D341Med (cell line): ENCODE measurements around the gene GREB1.

Experiments
- DNase-seq: peaks from one replicate; pipeline ENCODE4 v3.0.0; 2012; ENCODE audit warnings: low spot score

GREB1 gene

DNA sequence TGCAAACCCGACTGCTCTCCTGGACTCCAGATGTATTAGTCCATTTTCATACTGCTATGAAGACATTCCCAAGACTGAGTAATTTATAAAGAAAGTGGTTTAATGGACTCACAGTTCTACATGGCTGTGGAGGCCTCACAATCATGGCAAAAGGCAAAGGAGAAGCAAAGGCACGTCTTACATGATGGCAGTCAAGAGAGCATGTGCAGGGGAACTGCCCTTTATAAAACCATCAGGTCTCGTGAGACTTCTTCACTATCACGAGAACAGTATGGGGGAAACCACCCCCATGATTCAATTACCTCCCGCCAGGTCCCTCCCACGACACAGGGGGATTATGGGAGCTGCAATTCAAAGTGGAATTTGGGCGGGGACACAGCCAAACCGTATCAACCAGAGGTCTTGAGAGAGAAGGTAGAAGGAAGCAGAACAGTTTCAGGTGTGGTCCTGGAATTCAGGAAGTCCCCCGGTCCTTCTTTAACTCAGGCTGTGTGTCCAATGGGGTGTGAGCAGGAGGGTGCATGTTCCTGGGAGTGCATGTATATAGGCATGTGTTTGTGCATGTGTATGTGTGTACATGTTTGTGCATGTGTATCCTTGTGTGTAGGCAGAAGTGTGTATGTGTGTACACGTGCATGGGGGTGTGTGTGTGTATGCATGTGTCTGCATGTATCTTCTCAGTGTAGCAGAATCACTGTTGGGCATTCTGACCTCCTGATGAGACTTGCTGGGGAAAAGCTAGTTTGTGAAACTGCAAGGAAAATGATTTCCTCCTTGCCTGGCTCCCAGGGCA is 46.2 kb downstream of the GREB1 start:
- no peak for DNase-seq

- no peak for DNase-seq
These were observed 46.9 kb downstream of the GREB1 start for GRCh38 chr2:11580697-11581096.

GRCh38 chr2:11581124-11581796 is 47.4 kb downstream of the GREB1 start:
- DNase-seq: no peak

GRCh38 chr2:11581797-11582611 is 48.2 kb downstream of the GREB1 start:
- no peak for DNase-seq

GRCh38 chr2:11582612-11582861 is 48.7 kb downstream of the GREB1 start:
- no peak for DNase-seq

- peak; percentile 69 for DNase-seq
These were observed 49.3 kb downstream of the GREB1 start for GRCh38 chr2:11582862-11583752.

GRCh38 chr2:11583840-11584524 is 50.1 kb downstream of the GREB1 start:
- DNase-seq: peak; percentile 83

GRCh38 chr2:11584525-11585056 is 50.7 kb downstream of the GREB1 start:
- no peak for DNase-seq

DNA sequence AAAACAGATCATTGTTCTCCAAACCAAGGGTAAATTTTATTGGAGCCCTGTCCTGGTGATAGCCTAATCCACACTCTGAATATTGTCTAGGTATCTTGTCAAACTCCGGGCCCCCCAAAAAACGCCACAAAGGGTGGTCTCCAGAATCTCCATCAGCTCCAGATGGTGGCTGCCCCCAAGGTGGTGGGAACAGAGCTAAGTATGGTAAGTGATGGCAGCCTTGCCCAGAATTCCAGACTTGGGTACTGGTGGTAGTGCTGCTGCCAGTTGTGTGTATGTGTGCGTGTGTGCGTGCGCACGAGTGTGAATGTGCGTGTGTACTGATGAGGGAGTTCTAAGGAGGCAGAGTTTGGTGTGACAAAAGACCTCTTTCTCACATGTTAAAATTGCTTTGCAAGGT is 51.2 kb downstream of the GREB1 start:
- DNase-seq: no peak

DNA sequence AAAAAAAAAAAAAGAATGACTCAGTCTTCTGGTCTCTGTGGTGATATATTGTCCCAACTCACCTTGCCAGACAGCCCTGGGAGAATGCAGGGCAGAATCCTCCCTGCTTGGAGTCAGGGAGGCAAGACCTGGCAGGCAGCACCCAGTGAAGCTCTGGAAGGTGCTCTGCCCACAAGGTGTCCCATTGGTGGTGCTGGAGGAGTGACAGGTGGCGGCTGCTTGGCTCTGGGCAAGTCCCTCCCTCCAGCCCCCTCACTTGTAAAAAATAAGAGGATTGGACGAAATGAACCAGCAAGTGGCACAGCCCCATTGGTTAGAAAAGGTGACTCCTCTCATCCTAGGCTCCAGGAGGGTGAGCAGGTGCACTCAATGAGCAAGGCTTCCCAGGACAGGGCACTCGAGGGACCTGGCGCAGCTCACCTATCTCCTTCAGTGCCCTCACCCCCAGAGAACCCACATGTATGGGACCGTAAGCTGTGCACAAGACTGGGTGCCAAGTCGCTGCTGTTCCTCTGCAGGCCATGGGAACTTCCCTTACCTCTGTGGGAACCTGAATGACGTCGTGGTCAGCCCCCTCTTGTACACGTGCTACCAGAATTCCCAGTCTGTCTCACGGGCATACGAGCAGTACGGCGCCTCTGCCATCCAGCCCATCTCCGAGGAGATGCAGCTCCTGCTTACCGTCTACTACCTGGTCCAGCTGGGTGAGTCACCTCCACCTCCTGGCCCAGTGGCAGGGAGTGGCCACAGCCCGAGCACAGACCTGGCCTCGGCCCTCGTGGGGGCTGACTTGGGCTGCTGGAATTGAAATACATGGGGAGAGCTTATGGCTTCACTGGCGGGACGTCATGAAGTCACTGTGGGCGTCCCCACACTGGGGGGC is 54.6 kb downstream of the GREB1 start:
- no peak for DNase-seq

DNA sequence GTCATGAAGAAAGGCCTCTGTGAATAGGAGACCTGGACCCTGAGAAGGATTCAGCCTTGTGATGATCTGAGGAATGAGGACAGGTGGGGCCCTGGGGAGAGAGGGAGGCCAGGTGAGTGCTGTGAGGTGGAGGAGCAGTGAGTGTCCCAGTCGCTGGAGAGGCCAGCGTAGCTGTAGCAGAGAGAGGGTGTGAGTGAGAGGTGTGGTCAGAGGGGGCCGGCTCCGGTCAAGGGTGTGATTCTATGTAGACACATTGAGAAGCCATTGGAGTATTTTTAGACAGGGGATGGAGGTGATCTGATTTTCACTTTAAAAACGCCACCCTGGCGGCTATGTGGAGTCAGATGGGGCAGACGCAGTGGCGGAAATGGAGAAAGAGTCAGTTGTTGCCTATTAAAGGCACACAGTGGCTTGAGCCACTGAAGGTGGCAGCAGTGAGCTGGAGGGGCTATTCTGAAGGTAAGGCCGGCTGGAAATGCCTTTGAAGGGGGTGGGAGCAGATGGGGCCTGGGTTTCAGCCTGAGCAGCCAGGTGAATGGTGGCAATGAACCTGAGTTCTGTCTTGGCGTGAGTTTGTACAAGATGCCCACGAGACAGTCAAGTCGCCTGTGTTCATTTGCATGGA is 55.6 kb downstream of the GREB1 start:
- no peak for DNase-seq

DNA sequence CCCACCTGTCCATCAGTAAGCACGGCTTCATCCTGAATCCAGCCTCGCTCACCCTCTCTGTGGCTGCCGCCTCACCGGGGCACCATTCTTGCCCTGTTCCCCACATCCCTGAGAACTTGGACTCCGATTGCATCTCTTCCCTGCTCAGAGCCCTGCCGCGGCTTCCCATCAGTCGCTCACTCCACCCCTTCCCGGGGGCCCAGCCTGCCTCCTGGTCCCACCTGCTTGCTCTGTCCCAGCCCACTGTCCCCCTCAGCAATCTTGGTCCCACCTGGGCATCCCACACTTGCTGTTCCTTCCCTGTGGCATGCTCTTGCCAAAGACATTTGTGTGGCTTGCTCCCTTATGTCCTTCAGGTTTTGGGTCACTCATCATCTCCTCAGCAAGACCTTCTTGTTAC is 56.3 kb downstream of the GREB1 start:
- DNase-seq: no peak

DNA sequence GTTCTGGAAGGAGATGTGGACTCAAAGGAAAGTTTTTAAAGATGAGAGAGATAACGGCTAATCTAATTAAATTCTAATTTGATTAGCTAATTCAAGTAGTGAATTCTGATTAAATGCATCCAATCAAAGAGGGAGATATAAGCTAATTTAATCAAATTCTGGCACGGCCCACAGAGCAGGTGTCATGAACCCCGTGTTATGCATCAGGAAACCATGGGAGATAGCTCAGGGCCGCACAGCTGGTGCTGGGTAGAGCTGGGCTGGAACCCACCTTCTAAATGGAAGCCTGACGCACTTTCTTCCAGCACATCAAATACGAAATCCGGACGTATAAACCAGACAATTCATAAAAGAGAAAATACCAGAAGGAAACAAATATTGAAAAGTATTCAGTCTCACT is 57.2 kb downstream of the GREB1 start:
- no peak for DNase-seq

- DNase-seq: no peak
These were observed 59.1 kb downstream of the GREB1 start for GRCh38 chr2:11592671-11593574.

- no peak for DNase-seq
These were observed 63.0 kb downstream of the GREB1 start for GRCh38 chr2:11596801-11597200.

DNA sequence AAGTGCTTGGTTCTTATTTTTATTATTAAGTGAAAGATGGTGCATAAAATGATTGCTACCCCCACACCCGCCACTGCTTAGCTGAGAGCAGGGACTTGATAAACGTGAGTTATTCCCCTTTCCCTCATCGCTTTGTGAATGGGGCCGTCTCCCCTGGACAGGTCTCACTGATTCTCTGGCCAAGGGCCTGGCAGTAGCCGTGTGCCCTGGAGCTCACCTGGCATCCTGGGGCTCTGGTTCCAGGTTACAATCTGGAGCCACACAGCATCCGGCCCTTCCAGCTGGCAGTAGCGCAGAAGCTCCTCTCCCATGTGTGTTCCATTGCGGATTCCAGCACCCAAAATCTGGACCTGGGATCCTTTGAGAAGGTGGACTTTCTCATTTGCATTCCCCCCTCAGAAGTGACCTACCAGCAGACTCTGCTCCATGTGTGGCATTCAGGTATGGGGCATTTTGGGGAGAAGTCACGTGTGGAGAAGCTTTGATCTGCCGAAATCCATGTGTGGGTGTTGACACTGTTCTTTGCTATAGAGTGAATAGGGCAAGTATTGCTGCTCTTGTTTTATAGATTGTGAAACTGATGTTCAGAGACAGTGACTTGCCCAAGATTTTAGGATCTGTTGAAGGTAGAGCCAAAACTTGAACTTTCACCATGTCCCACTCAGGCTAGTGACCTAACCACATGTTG is 63.8 kb downstream of the GREB1 start:
- DNase-seq: no peak

GRCh38 chr2:11598228-11598731 is 64.4 kb downstream of the GREB1 start:
- no peak for DNase-seq
